HEK293 (cell line): Measurements from ENCODE around the gene TLK1.

Experiments
- GLI2 ChIP-seq: fragments of 450-650 bp; formaldehyde crosslinking; IDR thresholded peaks from 2 replicates; pipeline ENCODE4; 2017; ENCODE audit warnings: missing biosample characterization, missing genetic modification characterization, low read depth, borderline replicate concordance
- SP7 ChIP-seq: fragments of 450-650 bp; formaldehyde crosslinking; IDR thresholded peaks from 2 replicates; pipeline ENCODE4 v1.5.1; 2016; ENCODE audit warnings: missing biosample characterization, missing genetic modification characterization
- ZNF146 ChIP-seq: fragments of 450-650 bp; formaldehyde crosslinking; IDR thresholded peaks from 2 replicates; pipeline ENCODE4 v1.5.1; 2016; ENCODE audit warnings: missing biosample characterization, missing genetic modification characterization
- ZNF629 ChIP-seq: fragments of 450-650 bp; formaldehyde crosslinking; IDR thresholded peaks from 2 replicates; pipeline ENCODE4 v1.5.1; 2017; ENCODE audit warnings: missing biosample characterization, missing genetic modification characterization
- ZNF701 ChIP-seq: fragments of 450-650 bp; formaldehyde crosslinking; IDR thresholded peaks from 2 replicates; pipeline ENCODE4 v1.5.1; 2016; ENCODE audit warnings: missing biosample characterization, missing genetic modification characterization
- TF ChIP-seq, protein P1 (sequence below): fragments of 450-650 bp; formaldehyde crosslinking; IDR thresholded peaks from 2 replicates; pipeline ENCODE4 v1.5.1; 2016; ENCODE audit warnings: missing biosample characterization, missing genetic modification characterization
- TF ChIP-seq, protein P2 (sequence below): fragments of 450-650 bp; formaldehyde crosslinking; IDR thresholded peaks from 2 replicates; pipeline ENCODE4 v1.5.1; 2016; ENCODE audit warnings: missing biosample characterization, missing genetic modification characterization
- TF ChIP-seq, protein P3 (sequence below): fragments of 450-650 bp; formaldehyde crosslinking; IDR thresholded peaks from 2 replicates; pipeline ENCODE4 v1.5.1; 2016; ENCODE audit warnings: missing biosample characterization, missing genetic modification characterization
- TF ChIP-seq, protein P4 (sequence below): fragments of 450-650 bp; formaldehyde crosslinking; IDR thresholded peaks from 2 replicates; pipeline ENCODE4 v1.5.1; 2016; ENCODE audit warnings: missing biosample characterization, missing genetic modification characterization
- TF ChIP-seq, protein P5 (sequence below): fragments of 450-650 bp; formaldehyde crosslinking; IDR thresholded peaks from 2 replicates; pipeline ENCODE4 v1.5.1; 2016; ENCODE audit warnings: missing biosample characterization, missing genetic modification characterization

DNA sequence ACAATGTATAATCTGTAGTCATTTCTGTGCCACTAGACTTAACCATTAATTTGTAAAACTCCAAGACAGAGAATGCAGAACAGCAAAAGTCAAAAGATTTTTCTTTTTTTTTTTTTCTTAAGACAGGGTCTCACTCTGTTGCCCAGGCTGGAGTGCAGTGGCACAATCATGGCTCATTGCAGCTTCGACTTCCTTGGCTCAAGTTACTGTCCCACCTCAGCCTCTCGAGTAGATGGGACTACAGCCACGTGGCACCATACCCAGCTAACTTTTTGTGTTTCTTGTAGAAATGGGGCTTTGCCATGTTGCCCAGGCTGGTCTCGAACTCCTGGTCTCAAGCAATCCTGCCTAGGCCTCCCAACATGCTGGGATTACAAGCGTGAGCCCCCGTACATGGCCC lies 80.1 kb downstream of the TLK1 start:
- TF ChIP-seq ZNF629 (tag by site-specific recombination) (no peak), ZNF701 (tag by site-specific recombination) (no peak), ZNF146 (tag by site-specific recombination) (no peak), SP7 (no peak), GLI2 (no peak)
- TF ChIP-seq, protein P1, sequence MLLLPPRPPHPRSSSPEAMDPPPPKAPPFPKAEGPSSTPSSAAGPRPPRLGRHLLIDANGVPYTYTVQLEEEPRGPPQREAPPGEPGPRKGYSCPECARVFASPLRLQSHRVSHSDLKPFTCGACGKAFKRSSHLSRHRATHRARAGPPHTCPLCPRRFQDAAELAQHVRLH (tag by site-specific recombination), result no peak
- TF ChIP-seq, protein P2, sequence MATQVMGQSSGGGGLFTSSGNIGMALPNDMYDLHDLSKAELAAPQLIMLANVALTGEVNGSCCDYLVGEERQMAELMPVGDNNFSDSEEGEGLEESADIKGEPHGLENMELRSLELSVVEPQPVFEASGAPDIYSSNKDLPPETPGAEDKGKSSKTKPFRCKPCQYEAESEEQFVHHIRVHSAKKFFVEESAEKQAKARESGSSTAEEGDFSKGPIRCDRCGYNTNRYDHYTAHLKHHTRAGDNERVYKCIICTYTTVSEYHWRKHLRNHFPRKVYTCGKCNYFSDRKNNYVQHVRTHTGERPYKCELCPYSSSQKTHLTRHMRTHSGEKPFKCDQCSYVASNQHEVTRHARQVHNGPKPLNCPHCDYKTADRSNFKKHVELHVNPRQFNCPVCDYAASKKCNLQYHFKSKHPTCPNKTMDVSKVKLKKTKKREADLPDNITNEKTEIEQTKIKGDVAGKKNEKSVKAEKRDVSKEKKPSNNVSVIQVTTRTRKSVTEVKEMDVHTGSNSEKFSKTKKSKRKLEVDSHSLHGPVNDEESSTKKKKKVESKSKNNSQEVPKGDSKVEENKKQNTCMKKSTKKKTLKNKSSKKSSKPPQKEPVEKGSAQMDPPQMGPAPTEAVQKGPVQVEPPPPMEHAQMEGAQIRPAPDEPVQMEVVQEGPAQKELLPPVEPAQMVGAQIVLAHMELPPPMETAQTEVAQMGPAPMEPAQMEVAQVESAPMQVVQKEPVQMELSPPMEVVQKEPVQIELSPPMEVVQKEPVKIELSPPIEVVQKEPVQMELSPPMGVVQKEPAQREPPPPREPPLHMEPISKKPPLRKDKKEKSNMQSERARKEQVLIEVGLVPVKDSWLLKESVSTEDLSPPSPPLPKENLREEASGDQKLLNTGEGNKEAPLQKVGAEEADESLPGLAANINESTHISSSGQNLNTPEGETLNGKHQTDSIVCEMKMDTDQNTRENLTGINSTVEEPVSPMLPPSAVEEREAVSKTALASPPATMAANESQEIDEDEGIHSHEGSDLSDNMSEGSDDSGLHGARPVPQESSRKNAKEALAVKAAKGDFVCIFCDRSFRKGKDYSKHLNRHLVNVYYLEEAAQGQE, result no peak
- TF ChIP-seq, protein P3, sequence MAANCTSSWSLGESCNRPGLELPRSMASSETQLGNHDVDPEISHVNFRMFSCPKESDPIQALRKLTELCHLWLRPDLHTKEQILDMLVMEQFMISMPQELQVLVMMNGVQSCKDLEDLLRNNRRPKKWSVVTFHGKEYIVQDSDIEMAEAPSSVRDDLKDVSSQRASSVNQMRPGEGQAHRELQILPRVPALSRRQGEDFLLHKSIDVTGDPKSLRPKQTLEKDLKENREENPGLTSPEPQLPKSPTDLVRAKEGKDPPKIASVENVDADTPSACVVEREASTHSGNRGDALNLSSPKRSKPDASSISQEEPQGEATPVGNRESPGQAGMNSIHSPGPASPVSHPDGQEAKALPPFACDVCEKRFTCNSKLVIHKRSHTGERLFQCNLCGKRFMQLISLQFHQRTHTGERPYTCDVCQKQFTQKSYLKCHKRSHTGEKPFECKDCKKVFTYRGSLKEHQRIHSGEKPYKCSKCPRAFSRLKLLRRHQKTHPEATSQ (tag by site-specific recombination), result no peak
- TF ChIP-seq, protein P4, sequence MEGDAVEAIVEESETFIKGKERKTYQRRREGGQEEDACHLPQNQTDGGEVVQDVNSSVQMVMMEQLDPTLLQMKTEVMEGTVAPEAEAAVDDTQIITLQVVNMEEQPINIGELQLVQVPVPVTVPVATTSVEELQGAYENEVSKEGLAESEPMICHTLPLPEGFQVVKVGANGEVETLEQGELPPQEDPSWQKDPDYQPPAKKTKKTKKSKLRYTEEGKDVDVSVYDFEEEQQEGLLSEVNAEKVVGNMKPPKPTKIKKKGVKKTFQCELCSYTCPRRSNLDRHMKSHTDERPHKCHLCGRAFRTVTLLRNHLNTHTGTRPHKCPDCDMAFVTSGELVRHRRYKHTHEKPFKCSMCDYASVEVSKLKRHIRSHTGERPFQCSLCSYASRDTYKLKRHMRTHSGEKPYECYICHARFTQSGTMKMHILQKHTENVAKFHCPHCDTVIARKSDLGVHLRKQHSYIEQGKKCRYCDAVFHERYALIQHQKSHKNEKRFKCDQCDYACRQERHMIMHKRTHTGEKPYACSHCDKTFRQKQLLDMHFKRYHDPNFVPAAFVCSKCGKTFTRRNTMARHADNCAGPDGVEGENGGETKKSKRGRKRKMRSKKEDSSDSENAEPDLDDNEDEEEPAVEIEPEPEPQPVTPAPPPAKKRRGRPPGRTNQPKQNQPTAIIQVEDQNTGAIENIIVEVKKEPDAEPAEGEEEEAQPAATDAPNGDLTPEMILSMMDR (tag by site-specific recombination), result no peak
- TF ChIP-seq, protein P5, sequence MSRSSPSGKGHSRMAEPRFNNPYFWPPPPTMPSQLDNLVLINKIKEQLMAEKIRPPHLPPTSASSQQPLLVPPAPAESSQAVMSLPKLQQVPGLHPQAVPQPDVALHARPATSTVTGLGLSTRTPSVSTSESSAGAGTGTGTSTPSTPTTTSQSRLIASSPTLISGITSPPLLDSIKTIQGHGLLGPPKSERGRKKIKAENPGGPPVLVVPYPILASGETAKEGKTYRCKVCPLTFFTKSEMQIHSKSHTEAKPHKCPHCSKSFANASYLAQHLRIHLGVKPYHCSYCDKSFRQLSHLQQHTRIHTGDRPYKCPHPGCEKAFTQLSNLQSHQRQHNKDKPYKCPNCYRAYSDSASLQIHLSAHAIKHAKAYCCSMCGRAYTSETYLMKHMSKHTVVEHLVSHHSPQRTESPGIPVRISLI (tag by site-specific recombination), result no peak
